Head of caudate nucleus (tissue), 42 donors: ENCODE data around the gene INVS.
"Not testable (repeated sequence)": the region's sequence is repeated elsewhere in the genome, so short reads cannot be mapped to it uniquely, and the experiment has no call there.

Experiments used
- DNase-seq, 42 donors: peaks; one replicate each; pipeline versions ENCODE4 v3.0.0 to v3.0.0-alpha.2; 2020 to 2021; ENCODE audit warnings: mixed read lengths in 7 of 42
- intact Hi-C: fragments of 100-400 bp; cut with DNase I; formaldehyde crosslinking; loops from one replicate; pipeline ENCODE4 v1.15.0; 2022

Gene INVS

DNA sequence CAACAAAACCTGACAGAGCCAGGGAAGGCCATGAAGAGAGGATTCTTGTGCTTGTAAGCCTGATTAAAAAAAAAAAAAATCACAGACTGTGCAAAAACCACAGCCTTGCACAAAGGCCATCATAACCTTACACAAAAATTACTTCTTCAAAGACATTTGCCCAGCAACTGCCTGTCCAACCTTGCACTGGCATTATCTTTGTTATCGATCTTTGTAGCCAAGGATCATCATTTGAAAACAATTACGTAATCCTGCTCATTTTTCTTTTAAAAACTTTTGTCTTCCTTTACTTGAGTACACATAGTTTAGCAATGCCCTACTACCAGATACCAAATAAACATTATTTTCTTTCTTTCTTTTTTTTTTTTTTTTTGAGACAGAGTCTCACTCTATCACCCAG lies 128.6 kb downstream of the INVS start:
- intact Hi-C loops: no loop called here
- no peak for DNase-seq

DNA sequence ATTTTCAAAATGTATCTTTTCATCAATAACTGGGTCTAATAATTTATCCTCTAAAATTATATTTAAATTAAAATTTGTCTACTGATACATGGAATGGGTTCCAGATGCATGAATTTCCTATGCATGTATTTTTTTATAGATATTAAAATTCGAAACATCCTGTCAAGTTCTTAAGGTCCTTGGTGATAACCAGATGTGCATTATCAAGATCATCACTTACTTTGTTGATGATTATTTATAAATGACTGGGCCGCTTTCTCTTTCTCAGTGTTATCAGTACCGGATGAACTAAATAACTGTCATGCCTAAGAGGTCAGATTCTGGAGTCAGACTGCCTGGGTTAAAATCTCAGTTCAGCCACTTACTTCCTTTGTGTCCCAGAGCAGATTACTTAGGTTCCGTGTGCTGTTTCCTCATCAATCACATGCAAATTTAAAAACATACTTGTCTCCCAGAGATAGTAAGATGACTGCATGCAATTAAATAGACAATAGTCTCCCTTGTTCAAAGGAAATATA lies 129.4 kb downstream of the INVS start:
- DNase-seq: no peak
- intact Hi-C loops: no loop called here

DNA sequence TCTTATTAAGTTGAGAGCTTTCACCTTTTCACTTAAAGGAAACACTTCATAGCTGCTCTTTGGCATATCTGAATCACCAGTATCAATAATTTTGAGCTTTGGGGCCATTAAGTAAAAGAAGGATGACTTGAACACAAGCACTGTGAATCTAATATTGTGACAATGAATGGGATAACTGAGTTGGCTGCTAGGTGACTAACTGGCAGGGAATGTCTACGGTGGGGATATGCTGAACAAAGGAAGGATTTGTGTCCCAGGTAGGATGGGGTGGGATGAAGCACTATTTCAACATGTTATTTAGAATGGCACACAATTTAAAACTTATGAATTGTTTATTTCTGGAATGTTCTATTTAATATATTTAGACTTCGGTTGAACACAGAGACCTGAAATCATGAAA lies 130.1 kb downstream of the INVS start:
- intact Hi-C loops: no loop called here
- no peak for DNase-seq

DNA sequence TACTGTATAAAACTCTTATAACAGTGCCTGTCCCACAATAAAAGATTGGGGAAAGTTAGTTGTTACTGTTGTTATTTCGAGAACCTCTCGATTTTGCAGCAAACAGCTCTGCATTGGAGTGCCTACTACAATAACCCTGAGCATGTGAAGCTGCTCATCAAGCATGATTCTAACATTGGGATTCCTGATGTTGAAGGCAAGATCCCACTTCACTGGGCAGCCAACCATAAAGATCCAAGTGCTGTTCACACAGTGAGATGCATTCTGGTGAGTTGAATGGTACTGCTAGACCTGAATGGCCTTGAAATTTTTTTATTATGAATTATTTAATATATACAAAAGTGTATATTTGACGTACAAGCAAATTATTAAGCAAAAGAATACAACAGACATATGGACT lies 130.5 kb downstream of the INVS start:
- intact Hi-C loops: no loop called here
- no peak for DNase-seq

DNA sequence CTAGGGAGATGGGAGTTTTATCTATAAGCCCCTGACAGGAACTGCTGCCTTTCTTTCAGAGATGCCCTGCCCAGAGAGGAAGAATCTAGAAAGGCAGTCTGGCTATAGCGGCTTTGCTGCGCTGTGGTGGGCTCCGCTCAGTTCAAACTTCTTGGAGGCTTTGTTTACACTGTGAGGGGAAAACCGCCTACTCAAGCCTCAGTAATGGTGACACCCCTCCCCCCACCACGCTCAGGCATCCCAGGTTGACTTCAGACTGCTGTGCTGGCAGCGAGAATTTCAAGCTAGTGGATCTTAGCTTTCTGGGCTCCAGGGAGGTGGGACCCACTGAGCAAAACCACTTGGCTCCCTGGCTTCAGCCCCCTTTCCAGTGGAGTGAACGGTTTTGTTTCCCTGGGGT lies 137.9 kb downstream of the INVS start:
- intact Hi-C loops, DNase-seq: not testable (repeated sequence)

DNA sequence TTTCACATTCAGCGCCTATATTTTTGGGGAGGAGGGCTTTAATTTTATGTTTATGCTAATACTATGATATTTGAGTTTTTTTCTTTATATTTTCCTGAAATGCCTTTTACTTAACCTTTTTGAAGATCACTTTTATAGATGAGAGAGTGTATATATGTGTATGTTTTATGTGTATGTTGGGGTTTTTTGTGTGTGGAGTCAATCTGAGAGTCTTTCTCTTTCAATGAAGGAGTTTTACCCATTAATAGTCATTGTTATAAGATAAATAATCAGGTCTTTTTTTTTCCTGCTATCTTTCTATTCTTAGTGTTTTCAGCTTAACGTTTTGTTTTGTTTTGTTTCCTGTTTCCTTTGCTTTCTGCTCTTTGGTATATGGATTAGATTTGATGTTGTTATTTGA lies 141.5 kb downstream of the INVS start:
- intact Hi-C loops: no loop called here
- no peak for DNase-seq

DNA sequence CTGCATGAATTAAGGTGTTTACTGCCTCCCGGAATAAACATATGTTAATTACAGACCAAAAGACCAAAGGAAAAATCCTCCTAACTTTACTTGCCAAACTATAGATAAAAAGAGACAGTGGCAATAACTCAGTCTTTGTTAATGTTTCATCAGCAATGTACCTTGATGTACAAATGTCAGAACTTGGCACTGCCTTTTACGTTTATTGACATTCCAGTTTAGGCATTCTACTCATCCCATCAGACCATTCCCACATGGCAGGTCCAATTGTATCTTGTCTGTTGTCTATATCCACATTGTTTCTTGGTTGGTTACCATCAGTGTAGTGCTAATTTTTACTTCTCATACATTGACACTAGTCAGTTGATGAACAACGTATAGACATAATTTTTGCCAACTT lies 168.2 kb downstream of the INVS start:
- no peak for DNase-seq
- intact Hi-C loops: no loop called here

DNA sequence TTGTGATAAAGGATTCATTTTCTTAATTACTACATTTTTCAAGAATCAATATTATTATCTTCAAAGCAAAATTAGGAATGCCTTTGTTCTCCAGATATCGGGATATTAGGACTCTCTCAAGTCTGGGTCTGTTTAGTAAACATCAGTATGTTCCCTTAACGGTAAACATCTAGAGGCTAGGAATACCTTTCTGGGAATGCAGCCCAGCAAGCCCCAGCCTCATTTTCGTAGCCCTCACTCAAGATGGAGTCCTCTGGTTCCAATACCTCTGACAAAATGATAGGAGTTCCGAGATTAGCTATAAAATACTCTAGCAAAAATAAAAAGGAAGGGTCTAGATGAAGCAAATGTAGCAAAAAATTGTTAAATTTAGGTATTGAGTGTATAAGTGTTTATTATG lies 169.2 kb downstream of the INVS start:
- intact Hi-C loops: no loop called here
- no peak for DNase-seq

DNA sequence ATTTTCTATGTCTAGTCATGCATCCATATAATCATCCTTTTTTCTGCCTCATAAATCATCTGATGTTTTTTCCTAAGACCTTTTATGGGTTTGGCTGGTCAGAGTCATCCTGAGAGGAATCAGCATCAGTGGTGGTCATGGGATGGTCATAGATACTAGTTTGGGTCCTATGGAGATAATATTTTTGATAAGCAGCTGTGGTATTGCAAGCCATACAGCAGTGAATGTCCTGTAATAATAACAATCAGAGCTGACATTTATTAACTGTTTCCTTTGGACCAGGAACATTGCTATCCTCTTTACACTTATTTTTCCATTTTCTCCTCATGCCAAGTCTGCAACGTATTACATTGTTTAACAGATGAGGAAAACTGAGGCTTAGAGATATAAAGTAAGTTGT lies 170.6 kb downstream of the INVS start:
- intact Hi-C loops: no loop called here
- no peak for DNase-seq

DNA sequence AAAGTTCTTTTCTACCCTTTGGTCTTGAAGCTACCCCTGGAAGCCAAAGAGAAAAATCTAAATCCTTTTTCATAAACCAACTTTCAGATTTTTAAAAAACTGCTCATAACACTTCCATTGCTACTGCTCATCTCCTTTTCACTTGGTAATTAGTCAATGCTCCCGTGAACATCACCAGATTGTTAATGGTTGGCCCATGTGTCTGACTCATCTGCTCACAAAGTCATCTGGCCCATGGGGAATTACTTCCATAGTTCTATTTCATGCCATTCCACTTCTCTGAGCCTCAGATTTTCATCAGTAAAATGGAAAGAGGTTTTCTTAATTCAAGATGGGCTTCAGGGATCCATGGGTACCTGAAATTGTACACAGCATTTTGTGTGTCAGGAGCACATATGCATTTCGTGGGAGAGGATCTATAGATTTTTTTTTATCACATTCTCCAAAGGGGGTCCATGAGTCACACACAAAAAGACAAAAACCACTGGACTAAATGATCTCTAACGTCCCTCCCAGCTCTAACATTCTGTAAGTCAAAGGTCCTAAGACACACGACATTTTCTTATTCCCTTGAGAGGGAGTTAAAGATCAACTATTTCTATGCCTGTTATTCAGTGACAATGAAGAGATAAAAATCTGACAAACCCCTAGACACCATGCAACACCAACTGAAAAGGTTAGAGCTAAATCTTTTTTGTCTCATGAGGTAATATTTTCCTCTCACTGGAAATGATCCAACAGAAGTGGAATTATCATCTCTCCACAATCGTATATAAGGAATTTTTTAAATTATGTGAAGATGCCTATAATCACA lies 178.3 kb downstream of the INVS start:
- intact Hi-C loops: no loop called here
- no peak for DNase-seq

DNA sequence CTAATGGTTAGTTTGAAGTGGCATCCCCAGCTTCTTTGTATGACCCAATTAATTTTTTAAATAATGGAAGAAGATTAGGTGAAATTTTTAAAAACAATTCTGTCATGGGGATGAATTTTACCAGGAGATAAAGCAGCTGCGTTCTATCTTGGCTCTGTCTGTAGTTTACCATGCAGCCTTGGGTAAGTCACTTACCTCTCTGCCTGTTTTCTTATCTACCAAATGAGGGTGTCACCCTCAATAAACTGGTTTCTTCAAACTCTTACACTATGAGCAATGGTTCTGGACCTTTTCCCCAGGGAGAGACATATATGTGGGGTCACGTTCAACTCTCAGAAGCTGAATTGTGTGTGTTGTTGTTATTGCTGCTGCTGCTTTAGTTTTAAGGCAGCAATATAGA lies 182.0 kb downstream of the INVS start:
- intact Hi-C loops: no loop called here
- no peak for DNase-seq

DNA sequence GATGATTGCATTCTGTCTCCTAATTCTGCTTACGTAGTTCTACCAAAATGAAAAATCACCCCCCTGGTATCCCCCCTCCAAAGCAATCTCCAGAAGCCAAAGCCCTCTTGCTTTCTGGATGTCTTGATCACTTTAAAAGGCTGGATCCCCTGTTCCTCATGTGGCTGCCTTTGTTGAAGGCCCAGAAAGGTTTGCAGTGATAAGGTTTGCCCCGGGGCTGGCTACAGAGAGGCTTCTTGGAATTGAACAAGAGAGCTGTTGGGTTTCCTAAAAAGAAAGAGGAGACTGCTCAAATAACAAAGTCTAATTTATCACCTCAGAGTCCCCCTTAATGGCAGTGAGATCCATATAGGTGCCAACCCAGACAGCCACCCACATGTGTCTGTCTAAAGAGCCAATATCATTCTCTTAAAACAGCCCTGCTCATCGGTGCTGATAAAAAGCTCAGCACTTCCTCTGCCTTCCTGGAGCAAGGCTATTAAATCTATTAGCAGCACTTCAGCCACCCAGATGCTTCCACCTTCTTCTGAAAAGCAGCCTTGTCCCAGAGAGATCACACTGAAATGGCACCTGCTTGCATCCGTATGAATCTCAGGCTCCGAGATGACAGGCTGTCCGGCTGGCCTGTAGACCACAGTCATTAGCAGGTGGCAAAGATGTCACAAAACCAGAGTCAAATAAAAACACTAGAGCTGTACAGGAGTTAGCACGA lies 182.8 kb downstream of the INVS start:
- intact Hi-C loops: no loop called here
- DNase-seq: no peak

DNA sequence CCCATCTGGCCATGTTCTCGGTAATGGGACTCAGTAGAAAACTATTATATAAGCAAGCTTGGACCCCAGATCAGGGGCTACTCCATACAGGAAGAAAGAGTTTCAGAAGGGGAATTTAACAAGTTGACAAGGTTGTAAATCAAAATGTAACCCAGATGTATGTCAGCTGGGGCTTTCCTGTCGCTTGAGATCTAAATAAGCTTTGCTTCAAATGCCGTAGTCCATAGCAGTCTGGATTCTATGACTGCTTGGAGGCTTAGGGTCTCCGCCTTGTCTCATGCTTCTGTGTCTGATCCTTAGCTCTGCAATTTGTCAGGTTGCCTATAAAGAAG lies 183.3 kb downstream of the INVS start:
- DNase-seq: no peak
- intact Hi-C loops: no loop called here

DNA sequence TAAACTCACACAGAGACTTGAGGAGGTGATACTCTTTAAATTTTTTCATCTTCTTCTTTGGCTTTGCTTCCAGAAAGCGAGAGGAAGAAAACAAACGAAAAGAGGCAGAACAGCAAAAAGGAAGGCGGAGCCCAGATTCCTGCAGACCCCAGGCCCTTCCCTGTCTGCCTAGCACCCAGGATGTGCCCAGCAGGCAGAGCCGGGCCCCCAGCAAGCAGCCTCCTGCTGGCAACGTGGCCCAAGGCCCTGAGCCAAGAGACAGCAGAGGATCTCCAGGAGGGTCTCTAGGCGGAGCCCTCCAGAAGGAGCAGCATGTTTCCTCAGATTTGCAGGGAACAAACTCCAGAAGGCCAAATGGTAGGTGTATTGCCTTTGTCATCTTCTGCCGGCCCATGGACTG lies 185.2 kb downstream of the INVS start:
- DNase-seq: no peak
- intact Hi-C loops: no loop called here

DNA sequence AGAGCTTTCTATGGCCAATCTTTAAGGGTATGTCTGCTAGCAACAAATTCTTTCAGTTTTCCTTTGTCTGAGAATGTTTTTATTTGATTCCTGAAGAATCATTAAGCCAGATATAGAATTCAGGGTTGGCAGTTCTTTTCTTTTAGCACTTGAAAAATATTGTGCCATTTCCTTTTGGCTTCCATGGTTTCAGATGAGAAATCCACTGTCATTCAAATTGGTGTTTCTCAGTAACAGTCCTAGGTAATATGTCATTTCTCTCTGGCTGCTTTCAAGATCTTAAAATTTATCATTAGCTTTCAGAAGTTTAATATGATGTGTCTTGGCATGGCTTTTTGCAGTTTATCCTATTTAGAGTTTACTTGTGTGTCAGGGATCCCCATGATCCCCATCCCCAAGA lies 186.0 kb downstream of the INVS start:
- intact Hi-C loops: no loop called here
- no peak for DNase-seq

DNA sequence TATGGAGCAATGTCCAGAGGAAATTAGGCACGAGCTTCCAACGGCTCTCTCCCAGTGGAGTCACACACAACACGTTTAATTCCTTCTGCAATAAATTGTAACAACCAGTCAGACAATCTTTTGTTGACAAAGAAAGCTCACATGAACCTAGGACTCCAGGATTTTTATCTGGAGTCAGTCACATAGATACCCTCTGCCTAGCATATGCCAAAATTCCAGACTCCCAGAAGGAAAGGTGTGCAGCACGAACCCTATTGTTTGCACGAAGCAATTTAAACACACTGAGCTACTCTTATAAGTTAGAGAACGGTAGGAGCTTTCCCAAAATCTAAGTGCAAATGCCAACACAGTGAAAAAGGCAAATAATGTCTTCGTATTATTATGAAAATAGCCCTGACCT lies 186.6 kb downstream of the INVS start:
- no peak for DNase-seq
- intact Hi-C loops: no loop called here

DNA sequence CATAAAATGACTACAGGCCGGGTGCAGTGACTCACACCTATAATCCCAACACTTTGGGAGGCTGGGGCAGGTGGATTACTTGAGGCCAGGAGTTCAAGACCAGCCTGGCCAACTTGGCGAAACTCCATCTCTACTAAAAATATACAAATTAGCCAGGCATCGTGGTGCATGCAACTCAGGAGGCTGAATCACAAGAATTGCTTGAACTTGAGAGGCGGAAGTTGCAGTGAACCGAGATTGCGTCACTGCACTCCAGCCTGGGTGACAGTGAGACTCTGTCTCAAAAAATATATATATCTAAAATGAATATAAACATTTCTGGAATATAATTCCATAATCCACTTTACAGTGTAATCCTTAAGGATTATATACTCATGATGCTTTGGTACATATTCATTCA lies 187.2 kb downstream of the INVS start:
- DNase-seq: no peak
- intact Hi-C loops: no loop called here

DNA sequence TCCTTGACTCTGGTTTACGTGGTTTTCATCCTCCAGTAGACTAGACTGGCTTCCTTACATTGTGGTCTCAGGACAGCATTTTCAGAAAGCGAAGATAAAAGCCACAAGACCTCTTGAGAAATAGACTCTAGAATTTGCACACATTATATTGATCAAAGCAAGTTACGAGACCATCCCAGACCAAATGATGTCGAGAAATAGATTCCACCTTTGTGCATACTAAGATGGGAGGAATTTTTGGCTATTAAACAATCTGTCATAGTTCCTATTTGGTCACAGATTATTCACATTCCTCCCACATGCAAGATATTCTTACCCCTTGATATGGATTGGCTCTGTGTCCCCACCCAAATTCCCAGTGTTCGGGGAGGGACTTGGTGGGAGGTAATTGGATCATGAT lies 188.1 kb downstream of the INVS start:
- no peak for DNase-seq

DNA sequence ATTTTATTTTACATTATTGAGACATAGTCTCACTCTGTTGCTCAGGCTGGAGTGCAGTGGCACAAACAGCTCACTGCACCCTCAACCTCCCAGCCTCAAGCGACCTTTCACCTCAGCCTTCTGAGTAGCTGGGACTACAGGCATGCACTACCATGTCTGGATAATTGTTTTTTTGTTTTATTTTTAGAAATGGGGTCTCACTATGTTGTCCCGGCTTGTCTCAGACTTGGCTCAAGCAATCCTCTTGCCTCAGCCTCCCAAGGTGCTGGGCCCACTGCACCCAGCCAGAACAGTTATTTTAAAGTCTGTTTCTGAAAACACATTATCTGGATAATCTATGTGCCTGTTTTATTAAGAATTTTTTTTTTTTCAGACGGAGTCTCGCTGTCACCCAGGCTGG lies 191.7 kb downstream of the INVS start:
- intact Hi-C loops: no loop called here
- no peak for DNase-seq

More for the DNA sequence above, 188.1 kb downstream of the INVS start:
- intact Hi-C loops: no loop called here

DNA sequence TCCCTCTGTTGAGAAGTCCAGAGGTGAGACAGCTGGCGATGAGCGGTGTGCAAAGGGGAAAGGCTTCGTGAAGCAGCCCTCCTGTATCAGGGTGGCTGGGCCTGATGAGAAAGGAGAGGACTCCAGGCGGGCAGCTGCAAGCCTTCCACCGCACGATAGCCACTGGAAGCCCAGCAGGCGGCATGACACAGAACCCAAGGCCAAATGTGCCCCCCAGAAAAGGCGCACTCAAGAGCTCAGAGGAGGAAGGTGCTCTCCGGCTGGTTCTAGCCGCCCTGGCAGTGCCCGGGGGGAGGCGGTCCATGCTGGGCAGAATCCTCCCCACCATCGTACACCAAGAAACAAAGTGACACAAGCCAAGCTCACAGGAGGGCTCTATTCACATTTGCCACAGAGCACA lies 193.4 kb downstream of the INVS start:
- no peak for DNase-seq
- intact Hi-C loops: no loop called here

DNA sequence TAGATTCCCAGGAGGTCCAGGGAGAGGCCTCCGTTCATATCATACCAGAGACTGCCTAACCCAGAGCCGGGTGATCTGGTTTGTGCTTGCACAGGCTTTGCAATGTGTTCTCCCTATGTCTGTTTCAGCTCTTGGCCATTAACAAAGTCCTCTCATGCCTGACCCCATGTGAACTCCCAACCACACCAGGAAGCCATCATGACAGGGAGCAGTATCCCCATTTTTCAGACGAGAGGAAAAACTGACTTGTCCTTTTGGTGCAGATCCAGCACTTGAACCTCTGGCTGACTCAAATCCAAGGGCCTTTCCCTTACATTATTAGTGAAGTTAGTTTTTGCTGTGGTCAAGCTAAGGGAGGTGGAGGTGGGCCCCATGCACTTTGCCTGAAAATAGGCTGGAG lies 195.3 kb downstream of the INVS start:
- intact Hi-C loops: no loop called here
- no peak for DNase-seq
